GM12872 (cell line): ENCODE measurements around the gene GRID2.

Experiments
- CTCF ChIP-seq: IDR thresholded peaks from 3 replicates; pipeline ENCODE4 v1.5.1; 2011; ENCODE audit warnings: low read depth, mild to moderate bottlenecking, low read length, moderate library complexity; ENCODE audit not compliant: insufficient read depth

The GRID2 gene

DNA sequence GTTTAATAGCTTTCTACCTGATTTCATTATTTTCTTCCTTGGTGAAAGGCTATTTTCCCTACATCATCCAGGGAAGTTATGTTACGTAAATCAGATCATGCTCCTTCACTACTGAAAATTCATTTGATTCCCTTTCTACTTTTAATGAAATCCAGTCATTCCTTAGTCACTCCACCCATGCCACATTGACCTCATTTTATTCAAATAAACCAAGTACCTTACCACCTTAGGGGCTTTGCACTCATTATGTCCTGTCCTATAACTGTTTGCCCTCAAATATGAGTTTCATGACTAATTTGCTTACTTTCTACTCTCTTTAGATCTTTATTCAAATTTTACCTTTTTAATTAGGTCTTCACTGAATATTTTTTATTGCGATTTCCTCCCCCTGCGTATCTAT is 374.0 kb downstream of the GRID2 start:
- no peak for TF ChIP-seq CTCF

- no peak for TF ChIP-seq CTCF
These were observed 374.5 kb downstream of the GRID2 start for GRCh38 chr4:92678292-92678691.

DNA sequence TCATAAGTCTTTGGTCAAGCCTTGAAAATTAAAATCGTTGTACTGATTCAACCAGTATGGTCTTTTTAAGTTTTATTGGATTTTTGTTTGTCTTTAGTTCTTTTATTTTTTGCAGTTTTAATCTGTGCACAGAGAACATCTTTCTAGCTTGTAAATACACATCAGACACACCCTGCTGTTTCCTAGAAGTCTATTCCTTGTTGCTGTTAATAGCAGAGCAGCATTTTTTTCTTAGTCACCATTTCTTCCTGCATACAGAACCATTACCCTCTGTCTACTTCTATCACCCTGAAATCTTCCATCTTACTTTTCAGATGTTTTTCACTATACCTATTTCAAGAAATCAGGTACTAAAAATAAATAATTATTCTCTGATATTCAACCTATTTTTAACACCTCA is 375.4 kb downstream of the GRID2 start:
- TF ChIP-seq CTCF = no peak

DNA sequence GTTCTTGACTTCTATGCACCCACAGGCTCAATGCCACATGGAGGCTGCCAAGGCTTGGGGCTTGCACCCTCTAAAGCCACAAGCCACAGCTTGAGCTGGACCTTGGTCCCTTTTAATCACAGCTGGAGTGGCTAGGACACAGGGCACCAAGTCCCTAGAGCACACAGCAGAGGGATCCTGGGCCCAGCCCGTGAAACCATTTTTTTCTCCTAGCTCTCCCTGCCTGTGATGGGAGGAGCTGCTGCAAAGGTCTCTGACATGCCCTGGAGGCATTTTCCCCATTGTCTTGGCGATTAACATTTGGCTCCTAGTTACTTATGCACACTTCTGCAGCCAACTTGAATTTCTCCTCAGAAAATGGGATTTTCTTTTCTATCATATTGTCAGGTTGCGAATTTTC is 410.9 kb downstream of the GRID2 start:
- no peak for TF ChIP-seq CTCF

- no peak for TF ChIP-seq CTCF
These were observed 429.5 kb downstream of the GRID2 start for GRCh38 chr4:92733231-92733630.

- TF ChIP-seq CTCF = no peak
These were observed 431.4 kb downstream of the GRID2 start for GRCh38 chr4:92735025-92735665.

DNA sequence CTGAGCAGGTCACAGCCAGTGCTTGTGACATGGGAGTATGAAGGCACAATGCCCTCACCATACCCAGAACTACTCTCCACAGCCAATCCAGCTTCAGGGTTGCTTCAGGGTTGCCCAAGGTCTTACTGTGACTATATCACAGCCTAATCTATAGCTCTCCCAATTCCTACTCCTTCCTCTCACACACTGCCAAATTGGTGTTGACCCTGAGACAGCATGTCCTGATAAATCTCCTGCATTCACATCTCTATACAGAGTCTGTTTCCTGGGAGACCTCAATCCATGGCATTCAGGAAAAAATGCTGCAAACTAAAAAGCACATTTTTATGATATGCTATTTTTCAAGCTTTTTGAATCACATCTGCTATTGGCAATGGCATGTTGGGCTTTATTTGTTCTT is 456.7 kb downstream of the GRID2 start:
- TF ChIP-seq CTCF = no peak
